Omental fat pad (tissue), 4 donors: Measurements from ENCODE around the gene ROS1. TPM values are rescaled to one million over a fixed set of nuclear protein-coding genes. Genes with fewer than 3 reads are reported as not detected.
"Not testable (repeated sequence)": the region's sequence is repeated elsewhere in the genome, so short reads cannot be mapped to it uniquely, and the experiment has no call there.

Source experiments
- ATAC-seq: fragments of 150-250 bp; one replicate; pipeline ENCODE4 v1.9.1; 2016; ENCODE audit warnings: mild to moderate bottlenecking, moderate library complexity; ENCODE audit not compliant: low FRiP score
- DNase-seq: peaks from one replicate; pipeline ENCODE4 v3.0.0-alpha.2; 2019; ENCODE audit warnings: low spot score
- CTCF ChIP-seq, 3 donors: fragments of 450-650 bp; IDR thresholded peaks; one replicate each; pipeline ENCODE4 v1.5.1; 2016 to 2017; ENCODE audit warnings: antibody characterized with exemption in 3 of 3, mild to moderate bottlenecking in 3 of 3, moderate library complexity in 2 of 3
- total RNA-seq, 4 donors: library from RNA; depleted of rRNA; stranded (reverse); fragments of >200 nt; gene quantifications; one replicate each; pipeline ENCODE4 v1.1.0, GENCODE V29; 2016

The ROS1 gene
- total RNA-seq, 4 donors from 2014 or later, result not detected

GRCh38 chr6:117387454-117387974 lies 38.2 kb downstream of the ROS1 start:
- ATAC-seq (no peak), DNase-seq (no peak)
- no peak for TF ChIP-seq CTCF (IDR thresholded peaks at IDR 0.05)

- DNase-seq (no peak), ATAC-seq (no peak)
- no peak for TF ChIP-seq CTCF (IDR thresholded peaks at IDR 0.05)
Observed at GRCh38 chr6:117384659-117385058, 41.1 kb downstream of the ROS1 start.

GRCh38 chr6:117381749-117382148 lies 44.0 kb downstream of the ROS1 start:
- ATAC-seq (no peak), DNase-seq (no peak)
- TF ChIP-seq CTCF (IDR thresholded peaks at IDR 0.05), result no peak

DNA sequence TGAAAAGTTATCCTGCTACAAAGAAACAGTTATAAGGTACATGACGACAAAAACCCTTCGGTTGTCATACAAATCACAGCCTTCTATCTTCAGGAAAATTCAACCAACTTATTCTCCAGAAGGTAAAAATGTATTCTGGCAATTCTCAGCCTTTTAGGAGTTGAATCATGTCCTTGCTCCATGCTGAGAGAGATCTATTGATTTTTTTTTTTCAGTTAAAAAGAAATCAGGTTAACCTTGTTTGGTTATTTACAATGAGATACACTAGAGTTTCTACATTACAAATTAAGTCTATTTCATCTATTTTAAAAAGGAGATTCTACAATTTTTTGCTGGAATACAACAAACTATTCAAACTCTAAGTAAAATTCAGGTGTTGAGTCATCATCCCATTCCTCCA lies 45.4 kb downstream of the ROS1 start:
- TF ChIP-seq CTCF (IDR thresholded peaks at IDR 0.05), result no peak
- DNase-seq (no peak), ATAC-seq (no peak)

GRCh38 chr6:117375446-117375845 lies 50.3 kb downstream of the ROS1 start:
- ATAC-seq (no peak), DNase-seq (no peak)
- no peak for TF ChIP-seq CTCF (IDR thresholded peaks at IDR 0.05)

- TF ChIP-seq CTCF (IDR thresholded peaks at IDR 0.05), result no peak
- DNase-seq (no peak), ATAC-seq (no peak)
Observed at GRCh38 chr6:117373211-117373813, 52.4 kb downstream of the ROS1 start.

- not testable (repeated sequence) for ATAC-seq, DNase-seq
Observed at GRCh38 chr6:117372289-117372688, 53.5 kb downstream of the ROS1 start.
